Heart left ventricle (tissue), 16 donors: ENCODE data around the gene FAM181A. TPM values are rescaled to one million over a fixed set of nuclear protein-coding genes. Genes with fewer than 3 reads are reported as not detected.

Experiments
- ATAC-seq, 4 donors: fragments of 200-7000 bp; cut with Tn5 transposase; one replicate each; pipeline ENCODE4 v1.9.1; 2020 to 2022; ENCODE audit warnings: moderate library complexity in 4 of 4, mild to moderate bottlenecking in 3 of 4, moderate number of reproducible peaks in 1 of 4
- DNase-seq, 5 donors: peaks; one replicate each; pipeline ENCODE4 v3.0.0-alpha.2; 2020
- H3K27ac ChIP-seq, 12 donors: fragments of 200-600 bp; sonication (generic) in 4 of 12; one replicate each; pipeline versions ENCODE4 v1.5.0 to v1.8.0; 2016 to 2022; ENCODE audit warnings: mild to moderate bottlenecking in 2 of 12
- H3K27me3 ChIP-seq, 9 donors: fragments of 200-600 bp; sonication (generic) in 2 of 9; one replicate each; pipeline versions ENCODE4 v1.5.1 to v1.8.0; 2016 to 2022; ENCODE audit warnings: mild to moderate bottlenecking in 3 of 9
- H3K36me3 ChIP-seq, 9 donors: fragments of 200-600 bp; sonication (generic) in 2 of 9; one replicate each; pipeline versions ENCODE4 v1.5.0 to v1.8.0; 2018 to 2022; ENCODE audit warnings: mild to moderate bottlenecking in 2 of 9
- H3K4me1 ChIP-seq, 12 donors: fragments of 200-600 bp; sonication (generic) in 4 of 12; one replicate each; pipeline versions ENCODE4 v1.5.0 to v1.8.0; 2016 to 2022; ENCODE audit warnings: mild to moderate bottlenecking in 3 of 12
- H3K4me3 ChIP-seq, 12 donors: fragments of 200-600 bp; sonication (generic) in 4 of 12; one replicate each; pipeline versions ENCODE4 v1.5.0 to v1.8.0; 2017 to 2022; ENCODE audit warnings: mild to moderate bottlenecking in 9 of 12, moderate library complexity in 4 of 12
- H3K9me3 ChIP-seq, 12 donors: fragments of 200-600 bp; sonication (generic) in 4 of 12; one replicate each; pipeline versions ENCODE4 v1.5.0 to v1.8.0; 2016 to 2022; ENCODE audit warnings: mild to moderate bottlenecking in 1 of 12
- CTCF ChIP-seq, 12 donors: fragments of 200-600 bp; sonication (generic) in 4 of 12; IDR thresholded peaks; one replicate each; pipeline versions ENCODE4 v1.5.0 to v1.8.0; 2018 to 2022; ENCODE audit warnings: antibody characterized with exemption in 12 of 12, mild to moderate bottlenecking in 5 of 12
- POLR2A ChIP-seq, 2 donors: fragments of 450-650 bp; IDR thresholded peaks; one replicate each; pipeline ENCODE4 v1.6.1; 2017; ENCODE audit warnings: antibody characterized with exemption in 2 of 2, mild to moderate bottlenecking in 2 of 2, moderate library complexity in 2 of 2
- WGBS, 4 donors: extraction: QIAGEN DNeasy Blood & Tissue Kit in 2 of 4; methylation state at CpG; one replicate each; pipeline versions ENCODE4 v1.1.5 to v1.1.7; 2013 to 2018; 5-methylcytosine and 5-hydroxymethylcytosine counted together
- intact Hi-C, 10 donors: fragments of 100-400 bp; cut with DNase I; formaldehyde crosslinking; loops; one replicate each; pipeline versions ENCODE4 v1.11.1 to v1.14.2; 2022
- polyA plus RNA-seq, 2 donors: library from polyadenylated mRNA; stranded (reverse); fragments of 200-250 nt; gene quantifications; one replicate each; pipeline ENCODE4 v1.2.3, GENCODE V29; 2013
- total RNA-seq, 9 donors: library from RNA; depleted of rRNA in 2 of 9; stranded (reverse); fragments of >200 nt in 2 of 9; fragmentation: NEBNext Ultra II Directional in 3 of 9; extraction: Animal tissue kit (Norgen Biotek cat#: 25700) in 3 of 9; gene quantifications; one replicate each; pipeline versions ENCODE4 v1.1.0 to v1.2.4, GENCODE V29; 2016 to 2023
- donor health status: ischemic (EF 13 %, LVEDD 7.1; RV severe dilation, severe dysfunction).
- donor health status: healthy with polysubstance abuse.
- donor health status: DM: no; HTN: yes; CAD: no.
- donor health status: DM: no; HTN: no; CAD: no.
- donor health status: ischemic (EF 25% LVEDD 6.9; RV normal size, moderate dysfunction).
- donor health status: ischemic (EF 25% LVEDD 5.7; RV mildly dilated, moderate dysfunction).
- donor health status: healthy.
- donor health status: DM: yes; HTN: yes; CAD: no.
- donor health status: ischemic (EF 35%, LVEDD 5.7; RV mildly dilated, moderate dysfunction).
- donor health status: nonischemic (EF 11% LVEDD 7.7; RV severe dilation, severe dysfunction).
- donor health status: DM: yes; HTN: yes; CAD: no.
- donor health status: PGD.
- donor health status: ischemic (EF 29% LVEDD 5.4; RV normal size, mild dysfunction).
- donor health status: nonischemic (EF 23%, LVEDD 6.1; RV moderate dilation, normal function).

The FAM181A gene
- total and polyA plus RNA-seq, 11 donors: not detected

GRCh38 chr14:93936245-93936644 lies 9.1 kb downstream of the FAM181A start:
- H3K36me3 ChIP-seq: peaks cover 0 to 82% (median 58%) of the 10 kb centered on the region in 9 donors
- peak overlapping the region in 1 of 12 donors; percentile 54 for H3K27ac ChIP-seq
- 31 to 37% (median 33%) methylated on average over 5 of the region's 5 CpGs for WGBS, 4 donors
- peaks cover 0 to 18% (median 7%) of the 10 kb centered on the region in 9 donors for H3K27me3 ChIP-seq
- ATAC-seq (no peak), DNase-seq (no peak)
- no peaks in the 10 kb centered on the region for H3K9me3 ChIP-seq
- TF ChIP-seq CTCF (IDR thresholded peaks at IDR 0.05) (peak in 9 of 12 donors; percentile 10 to 39 (median 25)), POLR2A (IDR thresholded peaks at IDR 0.05) (no peak)
- peaks cover 0 to 15% (median under 1%) of the 10 kb centered on the region in 12 donors for H3K4me1 ChIP-seq
- intact Hi-C loops: loop anchor here in 1 of 10 donors (5.0 kb wide), 1 partner anchor 66 kb away; no protein-coding TSS in a partner anchor
- H3K4me3 ChIP-seq: no peak overlapping the region

- Histone ChIP-seq H3K27me3 (peaks cover 0 to 18% (median 7%) of the 10 kb centered on the region in 9 donors), H3K36me3 (peaks cover 0 to 88% (median 61%) of the 10 kb centered on the region in 9 donors), H3K4me1 (peaks cover 0 to 15% (median 2%) of the 10 kb centered on the region in 12 donors), H3K4me3 (no peak overlapping the region), H3K27ac (peak overlapping the region in 1 of 12 donors; percentile 54), H3K9me3 (no peaks in the 10 kb centered on the region)
- intact Hi-C loops: loop anchor here in 1 of 10 donors (5.0 kb wide), 1 partner anchor 65 kb away; no protein-coding TSS in a partner anchor
- TF ChIP-seq POLR2A (IDR thresholded peaks at IDR 0.05): no peak
- TF ChIP-seq CTCF (IDR thresholded peaks at IDR 0.05): no peak
- WGBS, 4 donors: 82 to 93% (median 89%) methylated on average over 3 to 6 of the region's 6 CpGs
- peak in 2 of 5 donors; percentile 6 to 29 for DNase-seq
- ATAC-seq: no peak
Observed at GRCh38 chr14:93936926-93937325, 9.8 kb downstream of the FAM181A start.

GRCh38 chr14:93937519-93937918 lies 10.4 kb downstream of the FAM181A start:
- H3K36me3 ChIP-seq: peaks cover 0 to 90% (median 62%) of the 10 kb centered on the region in 9 donors
- intact Hi-C loops: loop anchor here in 1 of 10 donors (5.0 kb wide), 1 partner anchor 65 kb away; no protein-coding TSS in a partner anchor
- peak in 1 of 5 donors; percentile 18 for DNase-seq
- no peak overlapping the region for H3K4me3 ChIP-seq
- peaks cover 0 to 18% (median 7%) of the 10 kb centered on the region in 9 donors for H3K27me3 ChIP-seq
- peaks cover 0 to 15% (median 2%) of the 10 kb centered on the region in 12 donors for H3K4me1 ChIP-seq
- 61 to 78% (median 76%) methylated on average over 6 to 13 of the region's 13 CpGs for WGBS, 4 donors
- no peaks in the 10 kb centered on the region for H3K9me3 ChIP-seq
- TF ChIP-seq POLR2A (IDR thresholded peaks at IDR 0.05) (no peak), CTCF (IDR thresholded peaks at IDR 0.05) (no peak)
- no peak for ATAC-seq
- peak overlapping the region in 1 of 12 donors; percentile 54 for H3K27ac ChIP-seq

- Histone ChIP-seq H3K27me3 (peaks cover 0 to 18% (median 7%) of the 10 kb centered on the region in 9 donors), H3K4me3 (peak overlapping the region in 1 of 12 donors; percentile 50), H3K9me3 (no peaks in the 10 kb centered on the region), H3K27ac (peak overlapping the region in 1 of 12 donors; percentile 75), H3K4me1 (peaks cover 0 to 15% (median 2%) of the 10 kb centered on the region in 12 donors), H3K36me3 (peaks cover 0 to 88% (median 61%) of the 10 kb centered on the region in 9 donors)
- TF ChIP-seq POLR2A (IDR thresholded peaks at IDR 0.05) (no peak), CTCF (IDR thresholded peaks at IDR 0.05) (no peak)
- ATAC-seq (no peak), DNase-seq (peak in 1 of 5 donors; percentile 58)
- WGBS, 4 donors: 49 to 78% (median 65%) methylated on average over 13 to 46 of the region's 46 CpGs
- intact Hi-C loops: loop anchor here in 4 of 10 donors (1.0 to 5.0 kb wide), 3 partner anchors 62 to 64 kb away; no protein-coding TSS in a partner anchor
Observed at GRCh38 chr14:93938751-93939303, 11.7 kb downstream of the FAM181A start.
